ENCODE measurements around the gene SBF2. TPM values are rescaled to one million over a fixed set of nuclear protein-coding genes. Genes with fewer than 3 reads are reported as not detected.

The SBF2 gene
- polyA plus RNA-seq, 1 donor (not counting 4 experiments of a cell fraction or from before 2014, with no cell fraction given), result 24.5 TPM

DNA sequence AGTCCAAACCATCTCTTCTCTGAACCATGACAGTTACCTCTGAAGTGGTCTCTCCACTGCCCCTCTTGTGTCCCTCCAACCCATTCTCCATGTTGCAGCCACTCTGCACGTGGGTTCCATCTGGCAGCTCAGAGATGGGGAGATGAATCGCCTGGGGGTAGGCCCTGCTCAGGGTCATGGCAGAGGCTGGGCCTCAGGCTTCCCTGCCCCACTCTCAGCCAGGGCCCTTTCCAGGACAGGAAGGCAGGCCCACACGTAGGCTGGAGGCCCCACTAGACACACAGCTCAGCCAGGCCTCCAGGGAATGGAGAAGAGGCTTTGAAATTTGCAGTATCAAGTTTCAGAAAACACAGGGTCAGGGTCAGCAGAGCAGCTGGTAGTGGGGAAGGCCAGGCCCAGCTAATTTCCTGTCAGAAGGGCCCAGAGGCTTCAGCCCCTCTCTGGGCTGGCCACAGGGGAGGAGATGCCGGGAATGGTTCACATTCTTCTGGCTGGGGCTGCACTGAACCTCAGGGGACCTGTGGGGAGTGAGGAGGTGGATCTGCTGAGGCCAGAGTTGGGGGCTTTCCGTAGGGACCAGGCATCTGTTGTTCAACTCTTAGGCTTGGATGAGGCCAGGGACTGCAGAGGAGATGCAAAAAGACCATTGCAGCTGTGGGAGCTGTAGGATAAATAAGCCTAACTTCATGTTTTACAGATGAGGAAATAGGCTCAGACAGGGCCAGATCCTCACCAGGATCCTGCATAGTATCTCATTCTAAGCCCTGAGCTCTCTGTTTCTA is 528.5 kb downstream of the SBF2 start:
- H3K4me2 ChIP-seq (ENCODE audit: control insufficient read depth, extremely low read depth, insufficient read depth, low read depth, low read length), result no peak overlapping the region
- H3K9me3 ChIP-seq (ENCODE audit: control insufficient read depth, low read depth, low read length), result no peaks in the 10 kb centered on the region
- no peaks in the 10 kb centered on the region for H3K27me3 ChIP-seq (ENCODE audit: control insufficient read depth, extremely low read depth, insufficient read depth, low read length)
- no peak overlapping the region for H3K9ac ChIP-seq (ENCODE audit: control insufficient read depth, extremely low read depth, insufficient read depth, low read length)
- H3K79me2 ChIP-seq (ENCODE audit: control insufficient read depth, insufficient read depth, low read length), result no peaks in the 10 kb centered on the region
- H2AFZ ChIP-seq (ENCODE audit: control insufficient read depth, low read length), result no peak overlapping the region
- H3K36me3 ChIP-seq (ENCODE audit: control insufficient read depth in 2 of 2, extremely low read depth in 1 of 2, insufficient read depth in 2 of 2, low read length in 2 of 2), result no peaks in the 10 kb centered on the region
- peaks cover 21% of the 10 kb centered on the region for H3K4me1 ChIP-seq (ENCODE audit: control insufficient read depth, extremely low read depth, insufficient read depth, low read length)
- no peak overlapping the region for H3K27ac ChIP-seq (ENCODE audit: control insufficient read depth, insufficient read depth, low read length)
- H4K20me1 ChIP-seq (ENCODE audit: control insufficient read depth, extremely low read depth, insufficient read depth, low read length), result no peaks in the 10 kb centered on the region
- no peak overlapping the region for H3K4me3 ChIP-seq (ENCODE audit: control insufficient read depth in 2 of 3, extremely low read depth in 1 of 3, insufficient read depth in 2 of 3, low read depth in 1 of 3, low read length in 3 of 3)
- no peak for DNase-seq (ENCODE audit: low read depth, low spot score)
- dilution Hi-C loops (cut with MboI; ENCODE audit: extremely low pct_ligation_motif_present, low sequenced_read_pairs), result no loop called here
- H3K9me1 ChIP-seq (ENCODE audit: control insufficient read depth, extremely low read depth, insufficient read depth, low read length), result peaks cover 2% of the 10 kb centered on the region
- no peak for TF ChIP-seq EZH2 (IDR thresholded peaks at IDR 0.05; ENCODE audit: low read length)
- TF ChIP-seq, protein P1, sequence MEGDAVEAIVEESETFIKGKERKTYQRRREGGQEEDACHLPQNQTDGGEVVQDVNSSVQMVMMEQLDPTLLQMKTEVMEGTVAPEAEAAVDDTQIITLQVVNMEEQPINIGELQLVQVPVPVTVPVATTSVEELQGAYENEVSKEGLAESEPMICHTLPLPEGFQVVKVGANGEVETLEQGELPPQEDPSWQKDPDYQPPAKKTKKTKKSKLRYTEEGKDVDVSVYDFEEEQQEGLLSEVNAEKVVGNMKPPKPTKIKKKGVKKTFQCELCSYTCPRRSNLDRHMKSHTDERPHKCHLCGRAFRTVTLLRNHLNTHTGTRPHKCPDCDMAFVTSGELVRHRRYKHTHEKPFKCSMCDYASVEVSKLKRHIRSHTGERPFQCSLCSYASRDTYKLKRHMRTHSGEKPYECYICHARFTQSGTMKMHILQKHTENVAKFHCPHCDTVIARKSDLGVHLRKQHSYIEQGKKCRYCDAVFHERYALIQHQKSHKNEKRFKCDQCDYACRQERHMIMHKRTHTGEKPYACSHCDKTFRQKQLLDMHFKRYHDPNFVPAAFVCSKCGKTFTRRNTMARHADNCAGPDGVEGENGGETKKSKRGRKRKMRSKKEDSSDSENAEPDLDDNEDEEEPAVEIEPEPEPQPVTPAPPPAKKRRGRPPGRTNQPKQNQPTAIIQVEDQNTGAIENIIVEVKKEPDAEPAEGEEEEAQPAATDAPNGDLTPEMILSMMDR (optimal IDR thresholded peaks at IDR 0.05 in 1 of 3, IDR thresholded peaks at IDR 0.05 in 1 of 3, conservative IDR thresholded peaks at IDR 0.05 in 1 of 3; ENCODE audit: extremely low read depth in 1 of 3, insufficient read depth in 2 of 3, low read length in 3 of 3), result no peak
- FAIRE-seq, result no peak

- TF ChIP-seq, protein P1 (optimal IDR thresholded peaks at IDR 0.05 in 1 of 3, IDR thresholded peaks at IDR 0.05 in 1 of 3, conservative IDR thresholded peaks at IDR 0.05 in 1 of 3; ENCODE audit: extremely low read depth in 1 of 3, insufficient read depth in 2 of 3, low read length in 3 of 3), result no peak
- no peak for TF ChIP-seq EZH2 (IDR thresholded peaks at IDR 0.05; ENCODE audit: low read length)
- Histone ChIP-seq H3K4me1 (ENCODE audit: control insufficient read depth, extremely low read depth, insufficient read depth, low read length) (peaks cover 38% of the 10 kb centered on the region), H3K9me3 (ENCODE audit: control insufficient read depth, low read depth, low read length) (no peaks in the 10 kb centered on the region), H3K4me3 (ENCODE audit: control insufficient read depth in 2 of 3, extremely low read depth in 1 of 3, insufficient read depth in 2 of 3, low read depth in 1 of 3, low read length in 3 of 3) (no peak overlapping the region), H3K36me3 (ENCODE audit: control insufficient read depth in 2 of 2, extremely low read depth in 1 of 2, insufficient read depth in 2 of 2, low read length in 2 of 2) (no peaks in the 10 kb centered on the region), H4K20me1 (ENCODE audit: control insufficient read depth, extremely low read depth, insufficient read depth, low read length) (no peaks in the 10 kb centered on the region), H2AFZ (ENCODE audit: control insufficient read depth, low read length) (no peak overlapping the region), H3K9ac (ENCODE audit: control insufficient read depth, extremely low read depth, insufficient read depth, low read length) (no peak overlapping the region), H3K27ac (ENCODE audit: control insufficient read depth, insufficient read depth, low read length) (no peak overlapping the region), H3K4me2 (ENCODE audit: control insufficient read depth, extremely low read depth, insufficient read depth, low read depth, low read length) (no peak overlapping the region), H3K27me3 (ENCODE audit: control insufficient read depth, extremely low read depth, insufficient read depth, low read length) (no peaks in the 10 kb centered on the region), H3K79me2 (ENCODE audit: control insufficient read depth, insufficient read depth, low read length) (no peaks in the 10 kb centered on the region), H3K9me1 (ENCODE audit: control insufficient read depth, extremely low read depth, insufficient read depth, low read length) (peaks cover 2% of the 10 kb centered on the region)
- DNase-seq (ENCODE audit: low read depth, low spot score) (no peak), FAIRE-seq (no peak)
- dilution Hi-C loops (cut with MboI; ENCODE audit: extremely low pct_ligation_motif_present, low sequenced_read_pairs), result no loop called here
Observed at GRCh38 chr11:9763301-9763700, 530.7 kb downstream of the SBF2 start.

All from keratinocyte (primary cell).